Epithelial cell of proximal tubule (primary cell): ENCODE data around the gene GPC5. TPM values are rescaled to one million over a fixed set of nuclear protein-coding genes. Genes with fewer than 3 reads are reported as not detected.

ENCODE experiments used
- DNase-seq: peaks from one replicate; pipeline ENCODE4 v3.0.0-alpha.2; 2011; ENCODE audit warnings: low read depth
- H3K4me3 ChIP-seq: 2 replicates; pipeline ENCODE4 v1.5.1; 2011; ENCODE audit warnings: low read depth, mild to moderate bottlenecking, low read length
- CTCF ChIP-seq: conservative IDR thresholded peaks from 2 replicates; pipeline ENCODE4 v1.5.1; 2012; ENCODE audit warnings: low read depth, mild to moderate bottlenecking, low read length
- total RNA-seq: library from RNA; depleted of rRNA; stranded (reverse); fragments of >200 nt; gene quantifications from 2 replicates; pipeline ENCODE4 v1.2.3, GENCODE V29; 2015

The GPC5 gene
- total RNA-seq, 1 donor from 2014 or later: not detected

GRCh38 chr13:92312823-92313222 lies 914.4 kb downstream of the GPC5 start:
- H3K4me3 ChIP-seq: no peak overlapping the region
- no peak for TF ChIP-seq CTCF
- no peak for DNase-seq

- no peak overlapping the region for H3K4me3 ChIP-seq
- no peak for DNase-seq
- no peak for TF ChIP-seq CTCF
These were observed 915.0 kb downstream of the GPC5 start for GRCh38 chr13:92313382-92313781.

- no peak for TF ChIP-seq CTCF
- DNase-seq: no peak
- H3K4me3 ChIP-seq: no peak overlapping the region
These were observed 916.8 kb downstream of the GPC5 start for GRCh38 chr13:92315265-92315664.

- DNase-seq: no peak
- TF ChIP-seq CTCF: no peak
- H3K4me3 ChIP-seq: no peak overlapping the region
These were observed 917.6 kb downstream of the GPC5 start for GRCh38 chr13:92316030-92316429.

GRCh38 chr13:92317066-92317465 lies 918.6 kb downstream of the GPC5 start:
- no peak overlapping the region for H3K4me3 ChIP-seq
- no peak for DNase-seq
- no peak for TF ChIP-seq CTCF

- no peak for TF ChIP-seq CTCF
- H3K4me3 ChIP-seq: no peak overlapping the region
- no peak for DNase-seq
These were observed 921.9 kb downstream of the GPC5 start for GRCh38 chr13:92320323-92320722.

GRCh38 chr13:92321174-92321573 lies 922.8 kb downstream of the GPC5 start:
- TF ChIP-seq CTCF: no peak
- no peak overlapping the region for H3K4me3 ChIP-seq
- DNase-seq: no peak
